Hepatic stellate cell (primary cell): Measurements from ENCODE around the gene SQSTM1.
"Not testable (repeated sequence)": the region's sequence is repeated elsewhere in the genome, so short reads cannot be mapped to it uniquely, and the experiment has no call there.

Source experiments
- DNase-seq: peaks from one replicate; pipeline ENCODE4 v3.0.0; 2011; ENCODE audit warnings: low spot score

SQSTM1 gene

GRCh38 chr5:179827680-179828079, 7.0 kb downstream of the SQSTM1 start:
- no peak for DNase-seq

GRCh38 chr5:179828756-179829421, 8.2 kb downstream of the SQSTM1 start:
- DNase-seq: no peak

- no peak for DNase-seq
These were observed 9.2 kb downstream of the SQSTM1 start for GRCh38 chr5:179829732-179830435.

GRCh38 chr5:179830818-179831468, 10.2 kb downstream of the SQSTM1 start:
- DNase-seq: no peak

DNA sequence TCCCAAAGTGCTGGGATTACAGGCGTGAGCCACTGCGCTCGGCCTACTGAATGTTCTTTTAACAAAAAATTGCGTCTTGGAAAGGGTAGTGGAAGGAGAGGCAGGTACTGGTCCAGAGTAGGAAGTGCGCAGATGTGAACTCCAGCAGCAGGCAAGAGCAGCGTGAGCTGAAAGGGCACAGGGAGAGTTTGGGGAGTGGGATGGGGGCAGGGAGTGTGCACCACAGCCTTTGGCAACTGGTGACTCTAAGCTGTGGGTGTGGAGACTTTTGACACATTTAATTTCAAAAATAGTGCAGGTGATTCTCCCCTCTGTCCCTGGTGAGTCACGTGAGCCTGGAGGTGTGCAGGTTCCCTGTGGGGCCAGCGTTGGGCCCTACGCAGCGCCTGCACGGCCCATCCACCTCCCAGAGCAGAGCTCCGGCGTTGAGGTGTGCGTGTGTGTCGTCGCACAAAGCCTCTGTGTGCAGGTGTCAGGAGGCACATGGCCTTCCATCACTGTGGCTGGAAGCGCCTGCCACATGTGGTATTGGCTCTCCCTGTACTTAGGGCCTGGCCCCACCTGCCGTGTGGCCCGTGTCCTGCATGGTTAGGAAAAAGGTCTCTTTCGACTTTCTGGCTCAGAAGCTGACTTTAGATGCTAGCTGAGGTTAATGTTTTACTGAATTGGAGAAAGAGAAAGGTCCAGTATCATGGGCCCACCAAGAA, 11.5 kb downstream of the SQSTM1 start:
- no peak for DNase-seq

GRCh38 chr5:179833056-179833708, 12.5 kb downstream of the SQSTM1 start:
- DNase-seq: no peak

DNA sequence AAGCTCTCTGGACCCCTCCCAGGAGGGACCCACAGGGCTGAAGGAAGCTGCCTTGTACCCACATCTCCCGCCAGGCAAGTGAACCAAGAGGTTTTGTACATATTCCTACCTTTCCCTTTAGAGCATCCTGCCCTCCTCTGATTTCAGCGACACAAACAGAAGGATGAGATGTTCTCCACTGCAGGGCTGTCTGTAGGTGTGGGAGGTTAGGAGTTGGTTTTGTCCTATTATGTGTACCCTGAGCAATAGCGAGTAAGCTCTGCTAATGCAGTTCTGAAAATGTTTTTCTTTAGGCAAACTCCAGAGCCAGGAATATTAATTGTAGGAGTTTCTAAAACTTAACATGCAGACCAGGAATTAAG, 13.0 kb downstream of the SQSTM1 start:
- DNase-seq: no peak

GRCh38 chr5:179834120-179834519, 13.4 kb downstream of the SQSTM1 start:
- no peak for DNase-seq

DNA sequence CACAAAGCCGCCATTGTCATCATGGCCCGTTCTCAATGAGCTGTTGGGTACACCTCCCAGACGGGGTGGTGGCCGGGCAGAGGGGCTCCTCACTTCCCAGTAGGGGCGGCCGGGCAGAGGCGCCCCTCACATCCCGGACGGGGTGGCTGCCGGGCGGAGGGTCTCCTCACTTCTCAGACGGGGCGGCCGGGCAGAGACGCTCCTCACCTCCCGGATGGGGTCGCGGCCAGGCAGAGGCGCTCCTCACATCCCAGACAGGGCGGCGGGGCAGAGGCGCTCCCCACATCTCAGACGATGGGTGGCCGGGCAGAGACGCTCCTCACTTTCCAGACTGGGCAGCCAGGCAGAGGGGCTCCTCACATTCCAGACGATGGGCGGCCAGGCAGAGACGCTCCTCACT, 14.2 kb downstream of the SQSTM1 start:
- not testable (repeated sequence) for DNase-seq

DNA sequence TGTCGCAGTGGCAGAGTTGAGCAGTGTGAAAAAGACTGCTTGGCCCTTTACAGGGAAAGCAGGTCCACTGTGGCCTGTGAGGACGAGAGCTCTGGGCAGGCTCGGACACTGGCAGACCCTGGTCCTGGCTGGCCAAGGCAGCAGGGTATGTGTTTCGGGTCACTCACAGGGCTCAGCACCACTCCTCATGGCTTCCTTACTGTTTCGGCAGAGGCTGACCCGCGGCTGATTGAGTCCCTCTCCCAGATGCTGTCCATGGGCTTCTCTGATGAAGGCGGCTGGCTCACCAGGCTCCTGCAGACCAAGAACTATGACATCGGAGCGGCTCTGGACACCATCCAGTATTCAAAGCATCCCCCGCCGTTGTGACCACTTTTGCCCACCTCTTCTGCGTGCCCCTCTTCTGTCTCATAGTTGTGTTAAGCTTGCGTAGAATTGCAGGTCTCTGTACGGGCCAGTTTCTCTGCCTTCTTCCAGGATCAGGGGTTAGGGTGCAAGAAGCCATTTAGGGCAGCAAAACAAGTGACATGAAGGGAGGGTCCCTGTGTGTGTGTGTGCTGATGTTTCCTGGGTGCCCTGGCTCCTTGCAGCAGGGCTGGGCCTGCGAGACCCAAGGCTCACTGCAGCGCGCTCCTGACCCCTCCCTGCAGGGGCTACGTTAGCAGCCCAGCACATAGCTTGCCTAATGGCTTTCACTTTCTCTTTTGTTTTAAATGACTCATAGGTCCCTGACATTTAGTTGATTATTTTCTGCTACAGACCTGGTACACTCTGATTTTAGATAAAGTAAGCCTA, 15.7 kb downstream of the SQSTM1 start:
- no peak for DNase-seq

DNA sequence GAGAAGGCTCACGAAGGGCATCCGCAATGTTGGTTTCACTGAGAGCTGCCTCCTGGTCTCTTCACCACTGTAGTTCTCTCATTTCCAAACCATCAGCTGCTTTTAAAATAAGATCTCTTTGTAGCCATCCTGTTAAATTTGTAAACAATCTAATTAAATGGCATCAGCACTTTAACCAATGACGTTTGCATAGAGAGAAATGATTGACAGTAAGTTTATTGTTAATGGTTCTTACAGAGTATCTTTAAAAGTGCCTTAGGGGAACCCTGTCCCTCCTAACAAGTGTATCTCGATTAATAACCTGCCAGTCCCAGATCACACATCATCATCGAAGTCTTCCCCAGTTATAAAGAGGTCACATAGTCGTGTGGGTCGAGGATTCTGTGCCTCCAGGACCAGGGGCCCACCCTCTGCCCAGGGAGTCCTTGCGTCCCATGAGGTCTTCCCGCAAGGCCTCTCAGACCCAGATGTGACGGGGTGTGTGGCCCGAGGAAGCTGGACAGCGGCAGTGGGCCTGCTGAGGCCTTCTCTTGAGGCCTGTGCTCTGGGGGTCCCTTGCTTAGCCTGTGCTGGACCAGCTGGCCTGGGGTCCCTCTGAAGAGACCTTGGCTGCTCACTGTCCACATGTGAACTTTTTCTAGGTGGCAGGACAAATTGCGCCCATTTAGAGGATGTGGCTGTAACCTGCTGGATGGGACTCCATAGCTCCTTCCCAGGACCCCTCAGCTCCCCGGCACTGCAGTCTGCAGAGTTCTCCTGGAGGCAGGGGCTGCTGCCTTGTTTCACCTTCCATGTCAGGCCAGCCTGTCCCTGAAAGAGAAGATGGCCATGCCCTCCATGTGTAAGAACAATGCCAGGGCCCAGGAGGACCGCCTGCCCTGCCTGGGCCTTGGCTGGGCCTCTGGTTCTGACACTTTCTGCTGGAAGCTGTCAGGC, 16.6 kb downstream of the SQSTM1 start:
- no peak for DNase-seq

GRCh38 chr5:179839328-179840256, 18.9 kb downstream of the SQSTM1 start:
- DNase-seq: no peak

GRCh38 chr5:179840321-179840720, 19.6 kb downstream of the SQSTM1 start:
- no peak for DNase-seq

DNA sequence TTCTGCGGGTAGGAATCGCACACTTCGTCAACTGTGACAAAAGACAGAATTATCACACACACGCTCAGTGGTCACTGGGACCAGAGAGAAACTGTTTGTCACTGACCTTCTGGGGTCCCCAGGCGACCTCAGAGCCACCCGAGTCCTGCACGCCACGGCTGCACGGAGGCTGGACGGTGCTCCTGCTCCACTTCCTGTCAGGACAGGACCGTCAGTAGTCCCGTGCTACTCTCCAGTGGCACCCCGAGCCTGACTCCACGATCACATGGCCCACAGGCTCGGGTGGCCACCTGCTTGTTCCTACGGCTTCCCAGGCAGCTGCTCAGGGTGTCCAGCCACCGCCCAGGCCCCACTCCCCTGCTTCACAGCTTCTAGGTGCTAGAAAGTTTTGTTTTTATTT, 20.1 kb downstream of the SQSTM1 start:
- no peak for DNase-seq

DNA sequence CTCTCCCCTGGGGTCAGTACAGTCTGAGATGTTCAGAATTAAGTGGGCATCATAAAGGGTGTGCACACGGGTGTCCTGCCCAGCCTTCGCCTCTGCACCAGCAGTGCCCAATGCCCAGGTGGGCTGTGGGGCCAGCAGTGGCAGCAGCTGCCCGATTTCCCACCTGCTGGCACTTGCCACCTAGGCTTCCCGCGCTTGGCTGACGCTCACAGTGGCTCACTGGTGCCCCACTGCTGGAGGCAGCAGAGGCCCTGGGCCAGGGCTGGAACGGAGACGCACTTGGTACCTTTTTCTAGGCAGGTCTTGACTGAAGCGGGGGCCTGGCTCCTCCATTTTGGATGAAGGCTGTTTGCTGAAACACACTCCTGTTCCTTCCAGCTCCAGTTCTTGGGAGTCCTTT, 20.9 kb downstream of the SQSTM1 start:
- no peak for DNase-seq

DNA sequence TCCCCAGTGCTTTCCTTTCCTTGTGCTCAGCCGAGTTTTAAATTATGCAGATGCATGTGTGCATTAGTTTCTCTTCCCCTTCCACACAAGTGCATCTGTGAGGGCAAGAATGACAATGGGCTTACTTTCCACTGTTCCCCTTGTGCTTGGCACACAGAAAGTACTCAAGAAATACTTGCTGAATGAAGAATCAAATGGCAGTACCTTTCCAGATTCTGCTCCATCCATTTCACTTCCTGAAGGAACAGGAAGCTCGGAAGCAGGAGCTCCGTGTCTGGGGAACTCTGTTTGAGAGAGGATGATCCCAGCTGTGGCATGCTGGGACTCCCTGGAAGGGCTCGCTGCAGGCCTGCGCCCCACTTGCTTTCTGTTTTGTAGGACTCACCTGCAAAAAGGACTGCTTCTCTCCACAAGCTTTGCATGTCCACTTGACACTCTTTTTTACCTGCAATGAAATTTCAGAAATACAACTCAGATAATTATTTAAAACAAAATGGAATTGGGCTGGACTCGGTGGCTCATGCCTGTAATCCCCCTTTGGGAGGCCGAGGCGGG, 32.4 kb downstream of the SQSTM1 start:
- no peak for DNase-seq

DNA sequence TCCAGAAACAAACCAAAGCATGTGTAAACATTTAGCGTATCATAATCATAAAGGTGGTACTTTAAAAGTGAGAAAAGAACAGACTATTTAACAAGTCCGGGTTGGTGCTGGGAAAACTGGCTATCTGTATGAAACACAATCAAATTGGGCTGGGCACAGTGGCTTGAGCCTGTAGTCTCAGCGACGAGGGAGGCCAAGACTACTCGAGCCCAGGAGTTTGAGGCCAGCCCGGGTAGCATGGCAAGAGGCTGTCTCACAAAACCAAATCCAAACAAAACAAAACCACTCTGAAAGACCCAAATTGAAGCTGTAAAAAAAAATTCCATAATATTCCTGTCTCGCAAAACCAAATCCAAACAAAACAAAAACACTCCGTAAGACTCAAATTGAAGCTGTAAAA, 33.7 kb downstream of the SQSTM1 start:
- no peak for DNase-seq

- peak; percentile 54 for DNase-seq
These were observed 37.5 kb downstream of the SQSTM1 start for GRCh38 chr5:179858241-179858585.
